ENCODE results near the gene IQSEC1. TPM values are rescaled to one million over a fixed set of nuclear protein-coding genes. Genes with fewer than 3 reads are reported as not detected.
A peak's percentile ranks its signal among the peaks of the same experiment; 100 is the strongest.

IQSEC1 gene
- total and polyA plus RNA-seq, 8 donors, result 24.9 to 57.0 (median 34.2) TPM

- H3K36me3 ChIP-seq, result no peaks in the 10 kb centered on the region
Observed at GRCh38 chr3:12974819-12975218, 98.4 kb downstream of the IQSEC1 start.

GRCh38 chr3:12974334-12974733, 98.9 kb downstream of the IQSEC1 start:
- Histone ChIP-seq H3K9me3 (no peaks in the 10 kb centered on the region), H3K27me3 (no peaks in the 10 kb centered on the region), H3K27ac (no peak overlapping the region), H3K4me3 (no peak overlapping the region), H3K36me3 (no peaks in the 10 kb centered on the region), H3K4me1 (peaks cover 3 to 10% of the 10 kb centered on the region in 2 donors)
- no peak for ATAC-seq
- no peak for TF ChIP-seq CTCF (IDR thresholded peaks at IDR 0.05)
- DNase-seq, result peak in 1 of 4 donors; percentile 25
- intact Hi-C loops (cut with DNase I), result no loop called here

More at GRCh38 chr3:12974819-12975218, 98.4 kb downstream of the IQSEC1 start:
- intact Hi-C loops (cut with DNase I), result no loop called here
- H3K27ac ChIP-seq, result no peak overlapping the region
- ATAC-seq (no peak), DNase-seq (peak in 1 of 4 donors; percentile 44)
- no peaks in the 10 kb centered on the region for H3K9me3 ChIP-seq
- no peak for TF ChIP-seq CTCF (IDR thresholded peaks at IDR 0.05)
- peaks cover 0 to 10% of the 10 kb centered on the region in 2 donors for H3K4me1 ChIP-seq
- H3K27me3 ChIP-seq, result no peaks in the 10 kb centered on the region
- H3K4me3 ChIP-seq, result no peak overlapping the region

- intact Hi-C loops (cut with DNase I), result no loop called here
- no peaks in the 10 kb centered on the region for H3K27me3 ChIP-seq
- H3K9me3 ChIP-seq, result no peaks in the 10 kb centered on the region
- TF ChIP-seq CTCF (IDR thresholded peaks at IDR 0.05), result no peak
- no peaks in the 10 kb centered on the region for H3K36me3 ChIP-seq
- ATAC-seq (no peak), DNase-seq (no peak)
- H3K4me1 ChIP-seq, result peaks cover 7 to 13% of the 10 kb centered on the region in 2 donors
- no peak overlapping the region for H3K27ac ChIP-seq
- no peak overlapping the region for H3K4me3 ChIP-seq
Observed at GRCh38 chr3:12973827-12974226, 99.4 kb downstream of the IQSEC1 start.

GRCh38 chr3:12972781-12973702, 100.2 kb downstream of the IQSEC1 start:
- no peak overlapping the region for H3K27ac ChIP-seq
- H3K4me3 ChIP-seq, result no peak overlapping the region
- no peaks in the 10 kb centered on the region for H3K27me3 ChIP-seq
- no peak for TF ChIP-seq CTCF (IDR thresholded peaks at IDR 0.05)
- ATAC-seq (no peak), DNase-seq (peak in 1 of 4 donors; percentile 6)
- no peaks in the 10 kb centered on the region for H3K9me3 ChIP-seq
- H3K4me1 ChIP-seq, result peaks cover 7 to 21% of the 10 kb centered on the region in 2 donors
- intact Hi-C loops (cut with DNase I), result no loop called here
- no peaks in the 10 kb centered on the region for H3K36me3 ChIP-seq

- no peak for ATAC-seq
- H3K36me3 ChIP-seq, result no peaks in the 10 kb centered on the region
- no peak overlapping the region for H3K4me3 ChIP-seq
- no peaks in the 10 kb centered on the region for H3K9me3 ChIP-seq
- DNase-seq, result no peak
- no peak for TF ChIP-seq CTCF (IDR thresholded peaks at IDR 0.05)
- H3K27me3 ChIP-seq, result peaks cover 0 to 3% of the 10 kb centered on the region in 2 donors
- intact Hi-C loops (cut with DNase I), result no loop called here
- H3K27ac ChIP-seq, result no peak overlapping the region
- peaks cover 7 to 26% of the 10 kb centered on the region in 2 donors for H3K4me1 ChIP-seq
Observed at GRCh38 chr3:12972043-12972442, 101.2 kb downstream of the IQSEC1 start.
